CD4-positive, alpha-beta T cell (primary cell): ENCODE results near the gene ZNF621. TPM values are rescaled to one million over a fixed set of nuclear protein-coding genes. Genes with fewer than 3 reads are reported as not detected.

Source experiments
- ATAC-seq: fragments of 200-7000 bp; cut with Tn5 transposase; one replicate; pipeline ENCODE4 v1.10.0; 2022; ENCODE audit warnings: mild to moderate bottlenecking; ENCODE audit not compliant: poor library complexity
- CTCF ChIA-PET: fragments of 350-600 bp; sonication (Branson Sonifier 250); formaldehyde crosslinking; loops from one replicate; lab custom pipeline; 2021; ENCODE audit warnings: antibody characterized with exemption, inconsistent platforms; lab: Charles Lee
- POLR2A ChIA-PET: fragments of 350-600 bp; sonication (Branson Sonifier 250); formaldehyde crosslinking; loops from one replicate; lab custom pipeline; 2021; ENCODE audit warnings: antibody characterized with exemption, inconsistent platforms; lab: Charles Lee
- DNase-seq, 14 experiments: peaks; one replicate each; pipeline ENCODE4 v3.0.0-alpha.2; 2013 to 2020; ENCODE audit warnings: mixed read lengths in 2 of 14
- H3K27ac ChIP-seq, 2 donors: one replicate each; pipeline versions ENCODE4 v1.5.1 to v1.7.0; 2013; ENCODE audit warnings: low read length in 2 of 2, low read depth in 1 of 2, mild to moderate bottlenecking in 1 of 2
- H3K27me3 ChIP-seq, 2 experiments: 1 replicate in 1 of 2; 2 replicates in 1 of 2; pipeline versions ENCODE4 v1.6.1 to v1.7.0; 2013; ENCODE audit warnings: low read length in 2 of 2, control low read depth in 1 of 2, mild to moderate bottlenecking in 1 of 2, moderate library complexity in 1 of 2; ENCODE audit not compliant: insufficient read depth in 2 of 2, control insufficient read depth in 1 of 2
- H3K36me3 ChIP-seq: one replicate; pipeline ENCODE4 v1.6.1; 2013; ENCODE audit warnings: low read length, control low read depth; ENCODE audit not compliant: insufficient read depth
- H3K4me1 ChIP-seq: one replicate; pipeline ENCODE4 v1.6.1; 2013; ENCODE audit warnings: low read length, control low read depth; ENCODE audit not compliant: insufficient read depth
- H3K4me3 ChIP-seq: one replicate; pipeline ENCODE4 v1.5.1; 2013; ENCODE audit warnings: mild to moderate bottlenecking, low read length, moderate library complexity
- H3K9me3 ChIP-seq, 2 experiments: 1 replicate in 1 of 2; 2 replicates in 1 of 2; pipeline versions ENCODE4 v1.6.1 to v1.7.0; 2013; ENCODE audit warnings: low read length in 2 of 2, mild to moderate bottlenecking in 2 of 2, control low read depth in 1 of 2, moderate library complexity in 1 of 2; ENCODE audit not compliant: control insufficient read depth in 1 of 2, insufficient read depth in 1 of 2
- H3K27ac Mint-ChIP-seq: one replicate; pipeline ENCODE4 v1.8.0; 2020; ENCODE audit warnings: mixed read lengths
- H3K27me3 Mint-ChIP-seq: one replicate; pipeline ENCODE4 v1.8.0; 2021; ENCODE audit warnings: mixed read lengths
- H3K36me3 Mint-ChIP-seq: one replicate; pipeline ENCODE4 v1.8.0; 2021; ENCODE audit warnings: low read depth, mixed read lengths
- H3K4me1 Mint-ChIP-seq: one replicate; pipeline ENCODE4 v1.8.0; 2021; ENCODE audit warnings: low read depth, mixed read lengths
- H3K4me3 Mint-ChIP-seq: one replicate; pipeline ENCODE4 v1.8.0; 2020; ENCODE audit warnings: mild to moderate bottlenecking, mixed read lengths
- H3K9me3 Mint-ChIP-seq: one replicate; pipeline ENCODE4 v1.8.0; 2020; ENCODE audit warnings: mixed read lengths
- intact Hi-C, 2 experiments: fragments of 100-400 bp; cut with DNase I in 1 of 2; cut with micrococcal nuclease in 1 of 2; formaldehyde crosslinking; loops; one replicate each; pipeline versions ENCODE4 v1.15.1 to v1.9.0; 2023 to 2025; cut with DNase I, micrococcal nuclease
- total RNA-seq, 174 experiments: library from RNA in 2 of 174; stranded (reverse) in 2 of 174; gene quantifications; one replicate each; pipeline ENCODE4 v1.2.3 and lab custom pipeline; 2021 to 2026
- TF ChIP-seq, protein P1 (sequence below): fragments of 200-600 bp; IDR thresholded peaks from one replicate; pipeline ENCODE4 v1.8.0; 2022; ENCODE audit warnings: antibody characterized with exemption, mild to moderate bottlenecking

ZNF621 gene
- total RNA-seq, 2 experiments from 2014 or later, result 8.6 to 8.8 TPM

DNA sequence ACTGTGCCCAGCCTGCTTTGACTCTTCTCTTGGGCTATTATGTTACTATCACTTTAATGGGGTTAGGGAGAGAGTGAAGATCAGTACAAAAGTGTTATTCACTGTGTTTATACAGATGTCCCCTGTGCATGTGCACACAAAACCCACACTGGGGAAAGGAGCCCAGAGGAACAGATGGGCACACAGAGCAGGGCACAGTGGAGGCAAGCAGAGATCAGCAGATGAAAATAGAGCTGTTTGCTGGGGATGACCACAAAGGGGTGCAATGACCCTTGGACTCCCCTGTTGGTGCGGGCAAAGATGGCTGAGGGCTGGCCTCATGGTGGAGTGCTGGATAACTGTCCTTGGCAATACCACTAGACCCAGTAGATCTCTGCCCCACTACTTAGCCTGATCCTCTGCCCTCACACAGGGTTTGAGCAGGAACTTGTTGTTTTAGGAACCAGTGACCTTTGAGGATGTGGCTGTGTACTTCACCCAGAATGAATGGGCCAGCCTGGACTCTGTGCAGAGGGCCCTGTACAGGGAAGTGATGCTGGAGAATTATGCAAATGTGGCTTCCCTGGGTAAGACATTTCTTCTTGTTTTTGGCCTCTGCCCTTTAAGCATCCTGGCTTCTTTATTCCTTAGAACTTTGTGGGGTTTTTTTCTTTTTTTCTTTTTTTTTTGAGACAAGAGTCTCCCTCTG is 13.6 kb upstream of the ZNF621 start:
- no peak for DNase-seq
- Mint-ChIP-seq H3K36me3 (peaks cover 18% of the 10 kb centered on the region), H3K4me1 (peaks cover 8% of the 10 kb centered on the region), H3K27me3 (no peaks in the 10 kb centered on the region), H3K4me3 (no peak overlapping the region), H3K27ac (no peak overlapping the region), H3K9me3 (no peaks in the 10 kb centered on the region)
- ChIA-PET CTCF (no interaction called here), POLR2A (no interaction called here)
- intact Hi-C loops, result no loop called here
- Histone ChIP-seq H3K4me3 (no peak overlapping the region), H3K9me3 (no peaks in the 10 kb centered on the region), H3K27me3 (no peaks in the 10 kb centered on the region), H3K27ac (no peak overlapping the region), H3K36me3 (peaks cover 2% of the 10 kb centered on the region), H3K4me1 (no peaks in the 10 kb centered on the region)
- TF ChIP-seq, protein P1, sequence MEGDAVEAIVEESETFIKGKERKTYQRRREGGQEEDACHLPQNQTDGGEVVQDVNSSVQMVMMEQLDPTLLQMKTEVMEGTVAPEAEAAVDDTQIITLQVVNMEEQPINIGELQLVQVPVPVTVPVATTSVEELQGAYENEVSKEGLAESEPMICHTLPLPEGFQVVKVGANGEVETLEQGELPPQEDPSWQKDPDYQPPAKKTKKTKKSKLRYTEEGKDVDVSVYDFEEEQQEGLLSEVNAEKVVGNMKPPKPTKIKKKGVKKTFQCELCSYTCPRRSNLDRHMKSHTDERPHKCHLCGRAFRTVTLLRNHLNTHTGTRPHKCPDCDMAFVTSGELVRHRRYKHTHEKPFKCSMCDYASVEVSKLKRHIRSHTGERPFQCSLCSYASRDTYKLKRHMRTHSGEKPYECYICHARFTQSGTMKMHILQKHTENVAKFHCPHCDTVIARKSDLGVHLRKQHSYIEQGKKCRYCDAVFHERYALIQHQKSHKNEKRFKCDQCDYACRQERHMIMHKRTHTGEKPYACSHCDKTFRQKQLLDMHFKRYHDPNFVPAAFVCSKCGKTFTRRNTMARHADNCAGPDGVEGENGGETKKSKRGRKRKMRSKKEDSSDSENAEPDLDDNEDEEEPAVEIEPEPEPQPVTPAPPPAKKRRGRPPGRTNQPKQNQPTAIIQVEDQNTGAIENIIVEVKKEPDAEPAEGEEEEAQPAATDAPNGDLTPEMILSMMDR, result no peak
- ATAC-seq, result no peak

DNA sequence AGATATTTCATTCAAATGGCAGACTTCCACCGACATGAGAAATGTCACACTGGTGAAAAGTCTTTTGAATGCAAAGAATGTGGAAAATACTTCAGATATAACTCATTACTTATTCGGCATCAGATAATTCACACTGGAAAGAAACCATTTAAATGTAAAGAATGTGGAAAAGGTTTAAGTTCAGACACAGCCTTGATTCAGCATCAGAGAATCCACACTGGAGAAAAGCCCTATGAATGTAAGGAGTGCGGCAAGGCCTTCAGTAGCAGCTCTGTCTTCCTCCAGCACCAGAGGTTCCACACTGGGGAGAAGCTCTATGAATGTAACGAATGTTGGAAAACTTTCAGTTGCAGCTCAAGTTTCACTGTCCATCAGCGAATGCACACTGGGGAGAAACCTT is 8.6 kb upstream of the ZNF621 start:
- no peak for ATAC-seq

DNA sequence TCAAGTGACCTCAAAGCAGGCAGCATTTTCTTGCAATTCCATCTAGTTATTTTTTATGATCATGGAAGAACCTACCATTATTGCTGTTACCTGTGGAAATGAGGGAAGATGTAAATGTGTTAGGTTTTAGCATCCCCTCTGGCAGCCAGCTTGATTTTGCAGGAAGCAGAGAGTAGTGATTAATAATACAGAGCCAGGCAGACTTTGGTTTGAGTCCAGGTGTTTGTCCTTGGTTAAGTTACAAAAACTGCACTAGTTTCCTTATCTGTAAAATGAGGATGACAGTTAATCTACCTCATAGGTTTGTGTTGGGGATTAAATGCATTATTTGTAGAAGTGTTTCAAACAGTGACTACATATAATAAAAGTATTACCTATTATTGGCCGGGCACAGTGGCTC is 6.7 kb upstream of the ZNF621 start:
- ChIA-PET CTCF (no interaction called here), POLR2A (no interaction called here)
- H3K27me3 Mint-ChIP-seq, result no peaks in the 10 kb centered on the region
- DNase-seq (no peak), ATAC-seq (no peak)
- TF ChIP-seq, protein P1, result no peak
- no peak overlapping the region for H3K4me3 ChIP-seq
- no peak overlapping the region for H3K4me3 Mint-ChIP-seq
- no peak overlapping the region for H3K27ac Mint-ChIP-seq
- H3K36me3 ChIP-seq, result peaks cover 11% of the 10 kb centered on the region
- intact Hi-C loops, result no loop called here
- no peaks in the 10 kb centered on the region for H3K9me3 Mint-ChIP-seq
- H3K36me3 Mint-ChIP-seq, result peaks cover 33% of the 10 kb centered on the region
- H3K4me1 Mint-ChIP-seq, result no peaks in the 10 kb centered on the region
- H3K27ac ChIP-seq, result no peak overlapping the region
- H3K9me3 ChIP-seq, result no peaks in the 10 kb centered on the region
- no peaks in the 10 kb centered on the region for H3K27me3 ChIP-seq
- no peaks in the 10 kb centered on the region for H3K4me1 ChIP-seq

More for the DNA sequence above, 8.6 kb upstream of the ZNF621 start:
- H3K4me3 Mint-ChIP-seq, result no peak overlapping the region
- H3K36me3 ChIP-seq, result peaks cover 11% of the 10 kb centered on the region
- H3K27ac ChIP-seq, result no peak overlapping the region
- H3K9me3 Mint-ChIP-seq, result no peaks in the 10 kb centered on the region
- ChIA-PET CTCF (no interaction called here), POLR2A (no interaction called here)
- H3K9me3 ChIP-seq, result no peaks in the 10 kb centered on the region
- intact Hi-C loops, result no loop called here
- no peaks in the 10 kb centered on the region for H3K27me3 Mint-ChIP-seq
- no peaks in the 10 kb centered on the region for H3K27me3 ChIP-seq
- H3K4me1 ChIP-seq, result no peaks in the 10 kb centered on the region
- no peak for DNase-seq
- H3K27ac Mint-ChIP-seq, result no peak overlapping the region
- no peak overlapping the region for H3K4me3 ChIP-seq
- no peaks in the 10 kb centered on the region for H3K4me1 Mint-ChIP-seq
- TF ChIP-seq, protein P1, result no peak
- H3K36me3 Mint-ChIP-seq, result peaks cover 33% of the 10 kb centered on the region
